Peyer's patch (tissue), 4 donors: Measurements from ENCODE around the gene MGAT3.

Experiments used
- CTCF ChIP-seq, 6 experiments: fragments of 450-650 bp in 4 of 6; fragments of 200-600 bp in 2 of 6; sonication (generic) in 1 of 6; IDR thresholded peaks; one replicate each; pipeline ENCODE4 v1.5.1; 2017 to 2019; ENCODE audit warnings: antibody characterized with exemption in 6 of 6, mild to moderate bottlenecking in 3 of 6, moderate library complexity in 1 of 6
- POLR2A ChIP-seq, 2 donors: fragments of 450-650 bp; IDR thresholded peaks; one replicate each; pipeline ENCODE4 v1.5.1; 2017; ENCODE audit warnings: antibody characterized with exemption in 2 of 2, mild to moderate bottlenecking in 2 of 2, moderate library complexity in 2 of 2

GRCh38 chr22:39500101-39500500 is 43.3 kb downstream of the MGAT3 start:
- TF ChIP-seq POLR2A (IDR thresholded peaks at IDR 0.05) (no peak), CTCF (IDR thresholded peaks at IDR 0.05) (no peak)
